Osteocyte (in vitro differentiated cells): ENCODE data around the gene TMCC3. TPM values are rescaled to one million over a fixed set of nuclear protein-coding genes. Genes with fewer than 3 reads are reported as not detected.
A peak's percentile ranks its signal among the peaks of the same experiment; 100 is the strongest.

ENCODE experiments used
- DNase-seq: peaks from one replicate; pipeline ENCODE4 v3.0.0; 2021; ENCODE audit warnings: mixed read lengths; ENCODE audit not compliant: unreplicated experiment; ENCODE audit errors: extremely low spot score
- H3K27ac Mint-ChIP-seq: one replicate; pipeline ENCODE4 v1.8.0; 2021; ENCODE audit warnings: mild to moderate bottlenecking, mixed read lengths; ENCODE audit not compliant: unreplicated experiment
- H3K27me3 Mint-ChIP-seq: one replicate; pipeline ENCODE4 v1.8.0; 2021; ENCODE audit warnings: mixed read lengths; ENCODE audit not compliant: unreplicated experiment
- H3K36me3 Mint-ChIP-seq: one replicate; pipeline ENCODE4 v1.8.0; 2021; ENCODE audit warnings: mixed read lengths; ENCODE audit not compliant: unreplicated experiment
- H3K4me1 Mint-ChIP-seq: one replicate; pipeline ENCODE4 v1.8.0; 2021; ENCODE audit warnings: mixed read lengths; ENCODE audit not compliant: unreplicated experiment
- H3K4me3 Mint-ChIP-seq: one replicate; pipeline ENCODE4 v1.8.0; 2021; ENCODE audit warnings: mild to moderate bottlenecking, moderate library complexity, mixed read lengths; ENCODE audit not compliant: unreplicated experiment
- H3K9me3 Mint-ChIP-seq: one replicate; pipeline ENCODE4 v1.8.0; 2021; ENCODE audit warnings: mixed read lengths; ENCODE audit not compliant: unreplicated experiment
- CTCF ChIP-seq: fragments of 200-600 bp; sonication (generic); IDR thresholded peaks from 2 replicates; pipeline ENCODE4 v1.5.0; 2021; ENCODE audit warnings: antibody characterized with exemption, mild to moderate bottlenecking, moderate library complexity
- total RNA-seq: library from RNA; stranded (reverse); gene quantifications from 2 replicates; pipeline ENCODE4 v1.2.1, GENCODE V29; 2021

The TMCC3 gene
- total RNA-seq, 1 donor from 2014 or later: not detected

DNA sequence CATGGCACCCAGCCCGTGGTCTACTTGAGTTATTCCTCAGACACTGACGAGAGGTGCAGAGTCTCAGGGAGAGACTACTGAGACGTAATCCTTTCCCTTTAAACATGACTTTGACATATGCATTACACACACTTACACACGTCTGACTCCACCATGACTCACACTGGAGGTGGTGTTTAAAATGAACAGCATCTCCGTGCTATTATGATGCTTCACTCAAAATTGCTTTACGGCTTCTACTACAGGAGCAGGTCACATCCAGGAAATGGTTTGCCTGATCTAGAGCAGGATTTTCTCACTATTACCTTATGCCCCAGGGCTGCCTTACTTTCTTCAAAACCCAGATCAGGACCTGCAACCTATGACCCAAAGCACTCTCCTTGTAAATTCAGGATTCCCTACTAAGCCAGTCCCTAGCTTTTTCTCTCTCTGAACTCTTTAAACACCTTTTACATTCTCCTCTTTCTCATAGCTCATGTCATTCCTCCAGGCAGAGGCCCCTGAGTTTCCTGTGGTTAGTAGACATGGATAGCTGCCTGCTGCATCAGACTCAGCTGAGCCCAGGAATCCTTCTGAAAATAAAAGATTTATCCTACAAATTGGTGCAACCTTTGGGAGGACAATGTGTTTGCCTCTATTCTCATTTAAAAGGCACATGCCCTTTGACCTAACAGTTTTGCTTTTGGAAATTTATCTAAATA lies 31.2 kb downstream of the TMCC3 start:
- no peak overlapping the region for H3K27ac Mint-ChIP-seq
- H3K36me3 Mint-ChIP-seq: no peaks in the 10 kb centered on the region
- no peak overlapping the region for H3K4me3 Mint-ChIP-seq
- no peak for TF ChIP-seq CTCF
- H3K4me1 Mint-ChIP-seq: peaks cover 6% of the 10 kb centered on the region
- H3K27me3 Mint-ChIP-seq: peaks cover 3% of the 10 kb centered on the region
- H3K9me3 Mint-ChIP-seq: no peaks in the 10 kb centered on the region
- no peak for DNase-seq

GRCh38 chr12:94617101-94617500 lies 33.3 kb downstream of the TMCC3 start:
- Mint-ChIP-seq H3K9me3 (no peaks in the 10 kb centered on the region), H3K4me3 (no peak overlapping the region), H3K27ac (no peak overlapping the region), H3K27me3 (peaks cover 3% of the 10 kb centered on the region), H3K36me3 (no peaks in the 10 kb centered on the region), H3K4me1 (peaks cover 7% of the 10 kb centered on the region)
- no peak for DNase-seq
- TF ChIP-seq CTCF: no peak

- Mint-ChIP-seq H3K27me3 (peaks cover 3% of the 10 kb centered on the region), H3K4me3 (no peak overlapping the region), H3K9me3 (no peaks in the 10 kb centered on the region), H3K27ac (no peak overlapping the region), H3K36me3 (no peaks in the 10 kb centered on the region), H3K4me1 (peaks cover 7% of the 10 kb centered on the region)
- DNase-seq: peak; percentile 66
- TF ChIP-seq CTCF: no peak
Measured at GRCh38 chr12:94616203-94616729, 34.1 kb downstream of the TMCC3 start.

GRCh38 chr12:94615260-94616181 lies 34.8 kb downstream of the TMCC3 start:
- Mint-ChIP-seq H3K9me3 (no peaks in the 10 kb centered on the region), H3K4me1 (peaks cover 7% of the 10 kb centered on the region), H3K36me3 (no peaks in the 10 kb centered on the region), H3K27me3 (peaks cover 8% of the 10 kb centered on the region), H3K27ac (no peak overlapping the region), H3K4me3 (no peak overlapping the region)
- no peak for TF ChIP-seq CTCF
- no peak for DNase-seq

DNA sequence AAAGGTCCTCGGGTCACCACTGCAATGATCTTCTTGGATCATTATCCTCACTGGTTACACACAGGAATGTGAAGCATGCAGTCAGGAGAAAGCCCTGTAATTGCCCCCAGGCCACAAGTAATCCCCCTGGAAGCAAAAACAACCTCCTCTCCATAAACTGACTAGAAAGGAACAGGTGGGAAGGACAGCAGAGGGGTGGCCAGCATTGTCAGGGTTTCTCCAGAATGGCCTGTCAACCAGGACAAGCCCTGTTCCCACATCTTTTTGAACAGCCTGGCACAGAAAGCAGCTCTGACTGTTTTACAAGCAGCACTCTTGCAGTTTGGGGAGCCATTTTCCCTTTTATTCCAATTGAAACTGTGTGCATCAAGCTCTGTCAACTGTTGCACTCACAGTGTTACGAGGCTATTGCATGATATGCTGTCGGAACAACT lies 36.1 kb downstream of the TMCC3 start:
- no peak overlapping the region for H3K4me3 Mint-ChIP-seq
- no peak overlapping the region for H3K27ac Mint-ChIP-seq
- DNase-seq: no peak
- no peaks in the 10 kb centered on the region for H3K36me3 Mint-ChIP-seq
- H3K4me1 Mint-ChIP-seq: peaks cover 5% of the 10 kb centered on the region
- TF ChIP-seq CTCF: no peak
- peaks cover 19% of the 10 kb centered on the region for H3K27me3 Mint-ChIP-seq
- H3K9me3 Mint-ChIP-seq: no peaks in the 10 kb centered on the region
